Hepatocyte (in vitro differentiated cells): Measurements from ENCODE around the gene HLA-DOB.

ENCODE experiments used
- CTCF ChIP-seq: fragments of 200-600 bp; sonication (generic); IDR thresholded peaks from 2 replicates; pipeline ENCODE4 v1.5.1; 2016; ENCODE audit warnings: antibody characterized with exemption, mild to moderate bottlenecking; ENCODE audit not compliant: poor library complexity
- EZH2 ChIP-seq: fragments of 200-600 bp; sonication (generic); IDR thresholded peaks from 2 replicates; pipeline ENCODE4 v1.6.1; 2016; ENCODE audit warnings: antibody characterized with exemption, mild to moderate bottlenecking, borderline replicate concordance
- EZH2phosphoT487 ChIP-seq: fragments of 200-600 bp; sonication (generic); IDR thresholded peaks from one replicate; pipeline ENCODE4 v1.6.1; 2018; ENCODE audit warnings: antibody characterized with exemption, mild to moderate bottlenecking, low read depth, moderate library complexity; ENCODE audit not compliant: unreplicated experiment, severe bottlenecking

GRCh38 chr6:32851025-32851424 is 34.2 kb upstream of the HLA-DOB start:
- TF ChIP-seq CTCF, result no peak
- TF ChIP-seq EZH2, result no peak
- no peak for TF ChIP-seq EZH2phosphoT487
